GM06990 (cell line): Measurements from ENCODE around the gene WDHD1.
"Not testable (repeated sequence)": the region's sequence is repeated elsewhere in the genome, so short reads cannot be mapped to it uniquely, and the experiment has no call there.

Source experiments
- DNase-seq: peaks from one replicate; pipeline ENCODE4 v3.0.0-alpha.2; 2011; ENCODE audit not compliant: insufficient read length; ENCODE audit errors: extremely low read depth
- H3K27me3 ChIP-seq: replicated peaks from 2 replicates; pipeline ENCODE4 v1.6.0; 2011; ENCODE audit warnings: low read length; ENCODE audit not compliant: control insufficient read depth, insufficient read depth
- H3K36me3 ChIP-seq: 2 replicates; pipeline ENCODE4 v1.5.1; 2011; ENCODE audit warnings: low read length; ENCODE audit not compliant: control insufficient read depth, insufficient read depth
- H3K4me3 ChIP-seq: replicated peaks from 2 replicates; pipeline ENCODE4 v1.5.1; 2011; ENCODE audit warnings: low read depth, mild to moderate bottlenecking, control low read depth, low read length
- CTCF ChIP-seq: IDR thresholded peaks from 2 replicates; pipeline ENCODE4 v1.5.1; 2011; ENCODE audit warnings: low read length, control low read depth, mild to moderate bottlenecking, inconsistent platforms; ENCODE audit not compliant: insufficient read depth, poor library complexity, severe bottlenecking

WDHD1 gene

GRCh38 chr14:55028066-55028465 lies 1.2 kb upstream of the WDHD1 start:
- no peak for TF ChIP-seq CTCF
- H3K4me3 ChIP-seq: peak overlapping the region; percentile 100
- no peaks in the 10 kb centered on the region; the same call in 1 of the 2 replicates for H3K36me3 ChIP-seq
- H3K27me3 ChIP-seq: no peaks in the 10 kb centered on the region
- no peak for DNase-seq

GRCh38 chr14:55026441-55026792 lies 482 bp downstream of the WDHD1 start:
- DNase-seq: no peak
- TF ChIP-seq CTCF: no peak
- H3K36me3 ChIP-seq: peaks cover 1% of the 10 kb centered on the region
- peak overlapping the region; percentile 100 for H3K4me3 ChIP-seq
- no peaks in the 10 kb centered on the region for H3K27me3 ChIP-seq

- H3K36me3 ChIP-seq: peaks cover 1% of the 10 kb centered on the region
- no peaks in the 10 kb centered on the region for H3K27me3 ChIP-seq
- peak overlapping the region; percentile 100 for H3K4me3 ChIP-seq
- DNase-seq: no peak
- TF ChIP-seq CTCF: no peak
These were observed 951 bp downstream of the WDHD1 start for GRCh38 chr14:55025948-55026347.

GRCh38 chr14:55024365-55024764 lies 2.5 kb downstream of the WDHD1 start:
- not testable (repeated sequence) for H3K36me3 ChIP-seq, DNase-seq, H3K4me3 ChIP-seq

GRCh38 chr14:55019968-55020554 lies 6.8 kb downstream of the WDHD1 start:
- Histone ChIP-seq H3K36me3 (peaks cover 1% of the 10 kb centered on the region), H3K4me3 (no peak overlapping the region), H3K27me3 (no peaks in the 10 kb centered on the region)
- no peak for DNase-seq
- TF ChIP-seq CTCF: no peak

More at GRCh38 chr14:55024365-55024764, 2.5 kb downstream of the WDHD1 start:
- not testable (repeated sequence) for H3K27me3 ChIP-seq

- peaks cover 3% of the 10 kb centered on the region for H3K36me3 ChIP-seq
- TF ChIP-seq CTCF: no peak
- no peaks in the 10 kb centered on the region for H3K27me3 ChIP-seq
- no peak overlapping the region for H3K4me3 ChIP-seq
- DNase-seq: no peak
These were observed 11.9 kb downstream of the WDHD1 start for GRCh38 chr14:55015006-55015405.
